Endothelial cell (in vitro differentiated cells): ENCODE results near the gene FAM131A. TPM values are rescaled to one million over a fixed set of nuclear protein-coding genes. Genes with fewer than 3 reads are reported as not detected.

Source experiments
- DNase-seq: peaks from one replicate; pipeline ENCODE4 v3.0.0; 2021; ENCODE audit warnings: low spot score
- H3K27ac Mint-ChIP-seq: one replicate; pipeline ENCODE4 v1.8.0; 2021; ENCODE audit warnings: mixed read lengths, inconsistent platforms; ENCODE audit not compliant: unreplicated experiment
- H3K27me3 Mint-ChIP-seq: one replicate; pipeline ENCODE4 v1.8.0; 2021; ENCODE audit warnings: mild to moderate bottlenecking, moderate library complexity, mixed read lengths, inconsistent platforms; ENCODE audit not compliant: unreplicated experiment
- H3K36me3 Mint-ChIP-seq: one replicate; pipeline ENCODE4 v1.8.0; 2021; ENCODE audit warnings: mild to moderate bottlenecking, low read depth, mixed read lengths, inconsistent platforms; ENCODE audit not compliant: unreplicated experiment
- H3K4me1 Mint-ChIP-seq: one replicate; pipeline ENCODE4 v1.8.0; 2021; ENCODE audit warnings: mild to moderate bottlenecking, mixed read lengths, inconsistent platforms; ENCODE audit not compliant: unreplicated experiment
- H3K4me3 Mint-ChIP-seq: one replicate; pipeline ENCODE4 v1.8.0; 2021; ENCODE audit warnings: mild to moderate bottlenecking, mixed read lengths, inconsistent platforms; ENCODE audit not compliant: unreplicated experiment
- H3K9me3 Mint-ChIP-seq: one replicate; pipeline ENCODE4 v1.8.0; 2021; ENCODE audit warnings: mixed read lengths, inconsistent platforms; ENCODE audit not compliant: unreplicated experiment
- total RNA-seq: library from RNA; stranded (reverse); fragmentation: NEBNext Ultra II Directional; extraction: Animal tissue kit (Norgen Biotek cat#: 25700); gene quantifications from one replicate; pipeline ENCODE4 v1.2.1, GENCODE V29; 2021; ENCODE audit not compliant: unreplicated experiment
- TF ChIP-seq, protein P1 (sequence below): fragments of 200-600 bp; sonication (generic); IDR thresholded peaks from one replicate; pipeline ENCODE4 v1.5.0; 2021; ENCODE audit warnings: antibody characterized with exemption; ENCODE audit not compliant: unreplicated experiment

The FAM131A gene
- total RNA-seq, 1 donor from 2014 or later = 15.8 TPM

DNA sequence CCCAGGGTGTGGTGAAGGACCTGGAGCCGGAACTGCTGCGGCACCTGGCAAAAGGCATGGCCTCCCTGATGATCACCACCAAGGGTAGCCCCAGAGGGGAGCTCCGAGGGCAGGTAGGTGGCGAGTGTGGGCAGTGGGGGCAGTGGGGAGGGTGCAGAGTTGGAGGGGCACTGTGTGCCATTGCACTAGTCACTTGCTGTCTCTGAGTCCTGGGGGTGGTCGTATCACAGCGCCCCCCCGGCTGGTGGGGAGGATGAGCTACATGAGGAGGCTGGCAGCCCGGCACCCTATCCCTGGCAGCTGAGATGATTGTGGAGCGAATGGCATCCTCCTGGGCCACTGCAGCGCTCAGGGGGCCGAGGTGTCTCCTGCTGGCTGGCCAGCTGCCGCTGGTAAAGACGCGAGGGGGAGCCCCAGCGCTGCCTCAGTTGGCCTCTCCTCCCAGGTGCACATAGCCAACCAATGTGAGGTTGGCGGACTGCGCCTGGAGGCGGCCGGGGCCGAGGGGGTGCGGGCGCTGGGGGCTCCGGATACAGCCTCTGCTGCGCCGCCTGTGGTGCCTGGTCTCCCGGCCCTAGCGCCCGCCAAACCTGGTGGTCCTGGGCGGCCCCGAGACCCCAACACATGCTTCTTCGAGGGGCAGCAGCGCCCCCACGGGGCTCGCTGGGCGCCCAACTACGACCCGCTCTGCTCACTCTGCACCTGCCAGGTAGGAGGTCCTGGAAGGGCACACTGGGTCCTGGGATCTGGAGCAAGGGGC, 48.8 kb downstream of the FAM131A start:
- Mint-ChIP-seq H3K9me3 (no peaks in the 10 kb centered on the region), H3K27me3 (peaks cover 31% of the 10 kb centered on the region), H3K4me3 (no peak overlapping the region), H3K27ac (no peak overlapping the region), H3K36me3 (no peaks in the 10 kb centered on the region), H3K4me1 (no peaks in the 10 kb centered on the region)
- TF ChIP-seq, protein P1, sequence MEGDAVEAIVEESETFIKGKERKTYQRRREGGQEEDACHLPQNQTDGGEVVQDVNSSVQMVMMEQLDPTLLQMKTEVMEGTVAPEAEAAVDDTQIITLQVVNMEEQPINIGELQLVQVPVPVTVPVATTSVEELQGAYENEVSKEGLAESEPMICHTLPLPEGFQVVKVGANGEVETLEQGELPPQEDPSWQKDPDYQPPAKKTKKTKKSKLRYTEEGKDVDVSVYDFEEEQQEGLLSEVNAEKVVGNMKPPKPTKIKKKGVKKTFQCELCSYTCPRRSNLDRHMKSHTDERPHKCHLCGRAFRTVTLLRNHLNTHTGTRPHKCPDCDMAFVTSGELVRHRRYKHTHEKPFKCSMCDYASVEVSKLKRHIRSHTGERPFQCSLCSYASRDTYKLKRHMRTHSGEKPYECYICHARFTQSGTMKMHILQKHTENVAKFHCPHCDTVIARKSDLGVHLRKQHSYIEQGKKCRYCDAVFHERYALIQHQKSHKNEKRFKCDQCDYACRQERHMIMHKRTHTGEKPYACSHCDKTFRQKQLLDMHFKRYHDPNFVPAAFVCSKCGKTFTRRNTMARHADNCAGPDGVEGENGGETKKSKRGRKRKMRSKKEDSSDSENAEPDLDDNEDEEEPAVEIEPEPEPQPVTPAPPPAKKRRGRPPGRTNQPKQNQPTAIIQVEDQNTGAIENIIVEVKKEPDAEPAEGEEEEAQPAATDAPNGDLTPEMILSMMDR = no peak
- DNase-seq = no peak

DNA sequence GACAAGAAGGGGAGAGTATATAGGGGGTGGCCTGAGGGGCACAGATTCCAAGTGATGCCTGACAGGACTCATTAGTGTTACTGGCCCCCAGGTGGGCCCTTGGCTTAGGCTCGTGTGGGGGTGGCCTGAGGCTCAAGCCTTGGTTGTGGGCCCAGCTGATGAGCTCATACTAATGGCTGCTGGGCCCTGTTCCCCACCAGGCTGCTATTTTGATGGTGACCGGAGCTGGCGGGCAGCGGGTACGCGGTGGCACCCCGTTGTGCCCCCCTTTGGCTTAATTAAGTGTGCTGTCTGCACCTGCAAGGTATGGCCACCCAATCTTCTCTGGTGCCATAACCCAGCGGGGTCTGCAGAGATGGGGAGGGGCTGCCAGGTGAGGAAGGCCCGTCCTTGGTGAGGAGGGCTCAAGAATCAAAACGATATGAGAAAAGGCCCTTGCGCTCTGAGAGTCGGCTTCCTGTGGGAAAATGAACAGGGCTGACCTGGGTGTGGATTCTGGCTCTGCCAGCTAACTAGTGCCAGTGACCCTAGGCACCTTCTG, 49.8 kb downstream of the FAM131A start:
- TF ChIP-seq, protein P1 = no peak
- Mint-ChIP-seq H3K36me3 (no peaks in the 10 kb centered on the region), H3K27ac (no peak overlapping the region), H3K9me3 (no peaks in the 10 kb centered on the region), H3K27me3 (peaks cover 30% of the 10 kb centered on the region), H3K4me3 (no peak overlapping the region), H3K4me1 (no peaks in the 10 kb centered on the region)
- no peak for DNase-seq

DNA sequence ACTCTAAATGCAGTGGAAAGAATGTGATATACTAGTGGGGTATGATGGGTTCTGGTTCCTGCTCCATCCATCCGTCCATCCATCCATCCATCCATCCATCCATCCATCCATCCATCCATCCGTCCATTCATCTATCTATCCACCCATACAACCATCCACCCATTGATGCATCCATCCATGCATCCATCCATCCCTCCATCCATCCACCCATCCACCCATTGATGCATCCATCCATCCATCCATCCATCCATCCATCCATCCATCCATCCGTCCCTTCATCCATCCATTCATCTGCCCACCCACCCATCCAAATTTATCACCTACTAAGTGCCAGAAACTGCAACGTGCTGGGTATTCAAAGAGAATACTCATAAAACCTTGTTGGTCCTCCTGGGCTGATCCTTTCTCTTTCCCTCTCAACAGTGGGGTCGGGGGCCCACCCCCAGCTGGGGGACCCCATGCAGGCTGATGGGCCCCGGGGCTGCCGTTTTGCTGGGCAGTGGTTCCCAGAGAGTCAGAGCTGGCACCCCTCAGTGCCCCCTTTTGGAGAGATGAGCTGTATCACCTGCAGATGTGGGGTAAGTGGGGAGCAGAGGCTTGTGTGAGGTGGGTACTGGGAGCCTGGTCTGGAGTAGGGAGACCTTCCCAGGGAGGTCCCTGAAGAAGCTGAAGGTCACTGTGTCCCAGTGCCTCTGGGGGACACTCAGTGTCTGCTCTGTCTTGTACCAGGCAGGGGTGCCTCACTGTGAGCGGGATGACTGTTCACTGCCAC, 51.0 kb downstream of the FAM131A start:
- peak overlapping the region; percentile 59 for H3K4me3 Mint-ChIP-seq
- no peaks in the 10 kb centered on the region for H3K4me1 Mint-ChIP-seq
- H3K27me3 Mint-ChIP-seq = peaks cover 22% of the 10 kb centered on the region
- no peak overlapping the region for H3K27ac Mint-ChIP-seq
- no peak for DNase-seq
- no peaks in the 10 kb centered on the region for H3K36me3 Mint-ChIP-seq
- TF ChIP-seq, protein P1 = no peak
- H3K9me3 Mint-ChIP-seq = no peaks in the 10 kb centered on the region

DNA sequence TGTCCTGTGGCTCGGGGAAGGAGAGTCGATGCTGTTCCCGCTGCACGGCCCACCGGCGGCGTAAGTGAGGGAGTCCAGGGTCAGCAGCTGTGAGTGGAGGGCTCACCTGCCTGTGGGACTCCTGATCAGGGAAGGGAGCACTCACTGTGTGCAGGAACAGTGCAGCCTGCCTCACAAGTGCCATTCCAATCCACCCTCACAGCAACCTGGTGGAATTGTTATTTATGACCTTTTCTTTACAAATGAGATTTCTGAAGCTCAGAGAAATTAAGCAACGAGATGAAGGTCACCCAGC, 51.5 kb downstream of the FAM131A start:
- TF ChIP-seq, protein P1 = no peak
- Mint-ChIP-seq H3K27me3 (peaks cover 19% of the 10 kb centered on the region), H3K36me3 (no peaks in the 10 kb centered on the region), H3K4me1 (no peaks in the 10 kb centered on the region), H3K27ac (no peak overlapping the region), H3K4me3 (no peak overlapping the region), H3K9me3 (no peaks in the 10 kb centered on the region)
- no peak for DNase-seq

DNA sequence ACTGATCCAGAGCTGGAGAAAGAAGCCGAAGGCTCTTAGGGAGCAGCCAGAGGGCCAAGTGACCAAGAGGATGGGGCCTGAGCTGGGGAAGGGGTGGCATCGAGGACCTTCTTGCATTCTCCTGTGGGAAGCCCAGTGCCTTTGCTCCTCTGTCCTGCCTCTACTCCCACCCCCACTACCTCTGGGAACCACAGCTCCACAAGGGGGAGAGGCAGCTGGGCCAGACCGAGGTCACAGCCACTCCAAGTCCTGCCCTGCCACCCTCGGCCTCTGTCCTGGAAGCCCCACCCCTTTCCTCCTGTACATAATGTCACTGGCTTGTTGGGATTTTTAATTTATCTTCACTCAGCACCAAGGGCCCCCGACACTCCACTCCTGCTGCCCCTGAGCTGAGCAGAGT, 52.0 kb downstream of the FAM131A start:
- peaks cover 19% of the 10 kb centered on the region for H3K27me3 Mint-ChIP-seq
- TF ChIP-seq, protein P1 = no peak
- no peaks in the 10 kb centered on the region for H3K9me3 Mint-ChIP-seq
- no peaks in the 10 kb centered on the region for H3K36me3 Mint-ChIP-seq
- no peak for DNase-seq
- H3K4me3 Mint-ChIP-seq = no peak overlapping the region
- H3K4me1 Mint-ChIP-seq = no peaks in the 10 kb centered on the region
- no peak overlapping the region for H3K27ac Mint-ChIP-seq
